ENCODE data around the gene ALK.

Gene ALK

GRCh38 chr2:29583548-29584156 lies 337.7 kb downstream of the ALK start:
- no peak for DNase-seq (ENCODE audit: low read depth in 2 of 3, low spot score in 1 of 3)

- no peak for DNase-seq (ENCODE audit: low read depth in 2 of 3, low spot score in 1 of 3)
Measured at GRCh38 chr2:29583104-29583503, 338.3 kb downstream of the ALK start.

GRCh38 chr2:29582062-29582461 lies 339.3 kb downstream of the ALK start:
- no peak for DNase-seq (ENCODE audit: low read depth in 2 of 3, low spot score in 1 of 3)

- no peak for DNase-seq (ENCODE audit: low read depth in 2 of 3, low spot score in 1 of 3)
Measured at GRCh38 chr2:29580223-29580622, 341.2 kb downstream of the ALK start.

GRCh38 chr2:29579495-29580169 lies 341.8 kb downstream of the ALK start:
- no peak for DNase-seq (ENCODE audit: low read depth in 2 of 3, low spot score in 1 of 3)

- no peak for DNase-seq (ENCODE audit: low read depth in 2 of 3, low spot score in 1 of 3)
Measured at GRCh38 chr2:29578084-29578598, 343.2 kb downstream of the ALK start.

GRCh38 chr2:29576231-29576630 lies 345.2 kb downstream of the ALK start:
- DNase-seq (ENCODE audit: low read depth in 2 of 3, low spot score in 1 of 3): no peak

- DNase-seq (ENCODE audit: low read depth in 2 of 3, low spot score in 1 of 3): no peak
Measured at GRCh38 chr2:29575370-29575890, 346.0 kb downstream of the ALK start.

- DNase-seq (ENCODE audit: low read depth in 2 of 3, low spot score in 1 of 3): no peak
Measured at GRCh38 chr2:29573612-29574011, 347.8 kb downstream of the ALK start.

GRCh38 chr2:29573147-29573546 lies 348.2 kb downstream of the ALK start:
- DNase-seq (ENCODE audit: low read depth in 2 of 3, low spot score in 1 of 3): no peak

GRCh38 chr2:29570539-29570938 lies 350.8 kb downstream of the ALK start:
- no peak for DNase-seq (ENCODE audit: low read depth in 2 of 3, low spot score in 1 of 3)

- no peak for DNase-seq (ENCODE audit: low read depth in 2 of 3, low spot score in 1 of 3)
Measured at GRCh38 chr2:29567906-29568520, 353.4 kb downstream of the ALK start.

- no peak for DNase-seq (ENCODE audit: low read depth in 2 of 3, low spot score in 1 of 3)
Measured at GRCh38 chr2:29563697-29564096, 357.7 kb downstream of the ALK start.

GRCh38 chr2:29562896-29563295 lies 358.5 kb downstream of the ALK start:
- DNase-seq (ENCODE audit: low read depth in 2 of 3, low spot score in 1 of 3): no peak

GRCh38 chr2:29562319-29562718 lies 359.1 kb downstream of the ALK start:
- no peak for DNase-seq (ENCODE audit: low read depth in 2 of 3, low spot score in 1 of 3)

- no peak for DNase-seq (ENCODE audit: low read depth in 2 of 3, low spot score in 1 of 3)
Measured at GRCh38 chr2:29561628-29562027, 359.8 kb downstream of the ALK start.

- no peak for DNase-seq (ENCODE audit: low read depth in 2 of 3, low spot score in 1 of 3)
Measured at GRCh38 chr2:29561181-29561580, 360.2 kb downstream of the ALK start.

- no peak for DNase-seq (ENCODE audit: low read depth in 2 of 3, low spot score in 1 of 3)
Measured at GRCh38 chr2:29560566-29560965, 360.8 kb downstream of the ALK start.

GRCh38 chr2:29560030-29560429 lies 361.4 kb downstream of the ALK start:
- DNase-seq (ENCODE audit: low read depth in 2 of 3, low spot score in 1 of 3): no peak

- no peak for DNase-seq (ENCODE audit: low read depth in 2 of 3, low spot score in 1 of 3)
Measured at GRCh38 chr2:29559578-29559977, 361.8 kb downstream of the ALK start.

GRCh38 chr2:29558097-29558496 lies 363.3 kb downstream of the ALK start:
- DNase-seq (ENCODE audit: low read depth in 2 of 3, low spot score in 1 of 3): no peak

- DNase-seq (ENCODE audit: low read depth in 2 of 3, low spot score in 1 of 3): no peak
Measured at GRCh38 chr2:29557268-29557667, 364.1 kb downstream of the ALK start.

All from stimulated activated CD4-positive, alpha-beta T cell treated with anti-CD3 and anti-CD28 coated beads, Interleukin-12 subunit alpha, Interleukin-12 subunit beta, amount 100 ng/mL, for 48 hours (primary cell).